AG04450 (cell line): ENCODE data around the gene PPM1L. TPM values are rescaled to one million over a fixed set of nuclear protein-coding genes. Genes with fewer than 3 reads are reported as not detected.

Experiments used
- CTCF ChIA-PET: fragments of 300-600, 350-600 bp; formaldehyde crosslinking; extraction: SDS; loops from one replicate; lab custom pipeline; 2022; ENCODE audit warnings: antibody characterized with exemption, inconsistent platforms; lab: Charles Lee
- POLR2A ChIA-PET: fragments of 350-600 bp; formaldehyde crosslinking; extraction: SDS; loops from one replicate; lab custom pipeline; 2021; ENCODE audit warnings: antibody characterized with exemption, inconsistent platforms; lab: Yijun Ruan, JAX
- DNase-seq: peaks from one replicate; pipeline ENCODE4 v3.0.0-alpha.2; 2011; ENCODE audit warnings: low read depth, low spot score
- H3K27ac ChIP-seq: one replicate; pipeline ENCODE4 v1.5.1; 2012; ENCODE audit warnings: low read depth, low read length, control low read depth
- H3K27me3 ChIP-seq: one replicate; pipeline ENCODE4 v1.6.0; 2012; ENCODE audit warnings: low read length; ENCODE audit not compliant: control insufficient read depth, insufficient read depth
- H3K4me3 ChIP-seq: 2 replicates; pipeline ENCODE4 v1.5.1; 2011; ENCODE audit warnings: mild to moderate bottlenecking, low read depth, low read length, control low read depth
- H3K9me3 ChIP-seq: 2 replicates; pipeline ENCODE4 v1.5.1; 2012; ENCODE audit warnings: low read length; ENCODE audit not compliant: control insufficient read depth, insufficient read depth
- CTCF ChIP-seq: IDR thresholded peaks from 2 replicates; pipeline ENCODE4 v1.5.1; 2011; ENCODE audit warnings: low read depth, low read length, control low read depth, inconsistent platforms
- polyA plus RNA-seq: library from polyadenylated mRNA; depleted of rRNA; stranded (reverse); fragments of >200 nt; gene quantifications from 2 replicates; pipeline ENCODE4 v1.2.3, GENCODE V29; 2011

The PPM1L gene
- polyA plus RNA-seq, 1 experiment = 0.33 TPM

DNA sequence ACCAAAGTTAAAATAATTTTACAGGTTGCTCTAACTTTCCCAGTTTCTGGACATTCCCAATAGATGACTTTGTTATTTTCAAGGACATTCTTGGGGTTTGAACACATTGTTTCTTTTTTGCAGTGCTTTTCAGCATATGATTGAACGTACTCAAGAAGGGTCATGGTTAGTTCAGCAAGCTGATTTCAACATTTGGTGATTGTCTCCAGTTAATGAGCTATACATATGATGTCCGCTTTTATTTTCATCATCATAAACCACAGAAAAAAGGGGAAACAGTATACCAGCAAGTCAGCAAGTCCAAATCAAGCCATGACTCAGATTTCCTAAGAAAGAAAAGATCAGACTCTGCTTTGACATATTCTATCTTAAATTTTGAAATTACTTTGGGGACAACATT is 279.7 kb downstream of the PPM1L start:
- DNase-seq = no peak
- CTCF ChIA-PET = no interaction called here

GRCh38 chr3:161038725-161039124 is 282.7 kb downstream of the PPM1L start:
- no peak for DNase-seq
- H3K27ac ChIP-seq = no peak overlapping the region
- no peak for TF ChIP-seq CTCF
- no peaks in the 10 kb centered on the region for H3K27me3 ChIP-seq
- no peak overlapping the region for H3K4me3 ChIP-seq
- POLR2A ChIA-PET = no interaction called here
- no peaks in the 10 kb centered on the region for H3K9me3 ChIP-seq
- CTCF ChIA-PET = no interaction called here

More for the DNA sequence above, 279.7 kb downstream of the PPM1L start:
- no peaks in the 10 kb centered on the region for H3K9me3 ChIP-seq
- no peak overlapping the region for H3K27ac ChIP-seq
- TF ChIP-seq CTCF = no peak
- no peak overlapping the region for H3K4me3 ChIP-seq
- POLR2A ChIA-PET = no interaction called here
- no peaks in the 10 kb centered on the region for H3K27me3 ChIP-seq

DNA sequence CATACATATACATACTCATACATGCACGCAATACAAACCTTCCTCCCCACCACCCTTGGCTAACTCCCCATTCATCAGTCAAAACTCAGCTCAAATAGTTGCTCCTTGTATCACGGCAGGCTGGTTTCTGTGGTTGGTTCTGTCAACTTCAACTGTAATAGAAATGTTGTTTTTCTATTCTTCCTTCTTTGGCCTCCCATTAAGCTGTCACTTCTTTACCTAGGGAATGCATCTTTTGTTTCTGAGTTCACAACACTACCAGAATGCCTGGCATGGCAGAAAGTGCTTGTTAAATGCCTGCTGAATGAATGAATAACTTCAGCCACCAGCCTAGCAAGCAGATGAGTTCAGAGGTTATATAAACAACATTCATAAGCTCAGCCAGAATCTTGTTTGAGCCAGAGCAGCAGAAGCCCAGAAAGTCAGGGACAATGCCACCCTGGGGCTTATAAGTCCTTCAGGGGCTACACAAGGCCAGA is 286.0 kb downstream of the PPM1L start:
- no peak overlapping the region for H3K27ac ChIP-seq
- ChIA-PET POLR2A (no interaction called here), CTCF (interaction anchor here (1.2 kb wide), 1 partner anchor 233 kb away, joined by 4 read pairs; no protein-coding TSS in a partner anchor)
- H3K27me3 ChIP-seq = no peaks in the 10 kb centered on the region
- H3K9me3 ChIP-seq = no peaks in the 10 kb centered on the region
- DNase-seq = no peak
- no peak overlapping the region for H3K4me3 ChIP-seq
- TF ChIP-seq CTCF = no peak

- Histone ChIP-seq H3K4me3 (no peak overlapping the region), H3K27ac (no peak overlapping the region), H3K9me3 (no peaks in the 10 kb centered on the region), H3K27me3 (no peaks in the 10 kb centered on the region)
- TF ChIP-seq CTCF = no peak
- ChIA-PET POLR2A (no interaction called here), CTCF (no interaction called here)
- DNase-seq = no peak
Observed at GRCh38 chr3:161043336-161044035, 287.5 kb downstream of the PPM1L start.

DNA sequence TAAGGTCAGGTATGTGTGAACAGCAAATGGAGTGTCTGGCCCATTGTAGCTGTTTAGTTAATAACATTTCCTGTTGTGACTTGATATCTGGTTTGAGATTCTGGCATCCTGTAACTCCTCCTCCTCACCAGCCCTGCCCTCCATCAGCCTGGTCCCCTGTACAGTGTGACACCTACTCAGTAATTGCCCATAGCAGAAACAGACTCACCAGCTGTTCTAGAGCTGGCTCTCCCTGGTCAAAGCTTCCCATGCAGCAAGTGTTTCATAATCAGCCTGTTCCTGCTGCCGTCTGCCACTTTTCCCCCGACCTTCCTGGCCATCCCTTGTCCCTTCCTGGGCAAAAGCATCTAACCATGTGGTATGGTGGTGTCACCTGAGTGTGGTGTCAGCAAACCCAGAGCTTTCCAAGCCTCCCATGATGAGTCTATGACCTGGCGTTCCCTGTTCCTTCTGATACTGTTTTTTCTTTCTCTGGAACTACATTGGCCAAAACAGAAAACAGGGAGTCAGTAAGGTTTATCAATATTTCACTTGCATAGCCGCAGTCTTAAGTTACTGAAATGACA is 293.7 kb downstream of the PPM1L start:
- ChIA-PET POLR2A (no interaction called here), CTCF (no interaction called here)
- DNase-seq = no peak
- H3K27ac ChIP-seq = no peak overlapping the region
- H3K9me3 ChIP-seq = no peaks in the 10 kb centered on the region
- TF ChIP-seq CTCF = no peak
- H3K27me3 ChIP-seq = peaks cover 2% of the 10 kb centered on the region
- H3K4me3 ChIP-seq = no peak overlapping the region
